Adrenal gland (tissue), 12 donors: ENCODE data around the gene GAL3ST1. TPM values are rescaled to one million over a fixed set of nuclear protein-coding genes. Genes with fewer than 3 reads are reported as not detected.

Experiments
- DNase-seq, 7 donors: peaks; one replicate each; pipeline ENCODE4 v3.0.0-alpha.2; 2019 to 2020
- H3K27ac ChIP-seq, 5 donors: fragments of 200-600 bp; sonication (generic) in 4 of 5; 1 replicate in 3 of 5; 2 replicates in 2 of 5; pipeline versions ENCODE4 v1.5.1 to v1.8.0; 2016 to 2020; ENCODE audit warnings: mild to moderate bottlenecking in 1 of 5
- H3K27me3 ChIP-seq: fragments of 200-600 bp; 2 replicates; pipeline ENCODE4 v1.8.0; 2021
- H3K36me3 ChIP-seq, 2 donors: fragments of 200-600 bp; replicated peaks in 1 of 2; 1 replicate in 1 of 2; 2 replicates in 1 of 2; pipeline versions ENCODE4 v1.5.1 to v1.8.0; 2018 to 2022
- H3K4me1 ChIP-seq, 2 donors: fragments of 200-600 bp; replicated peaks in 1 of 2; 1 replicate in 1 of 2; 2 replicates in 1 of 2; pipeline versions ENCODE4 v1.5.1 to v1.8.0; 2018 to 2021
- H3K4me3 ChIP-seq, 4 donors: fragments of 200-600 bp; sonication (generic) in 3 of 4; one replicate each; pipeline ENCODE4 v1.5.1; 2016 to 2018
- H3K9me3 ChIP-seq, 3 donors: fragments of 200-600 bp; sonication (generic) in 1 of 3; replicated peaks in 1 of 3; 1 replicate in 2 of 3; 2 replicates in 1 of 3; pipeline versions ENCODE4 v1.5.1 to v1.8.0; 2016 to 2021
- CTCF ChIP-seq, 6 experiments: fragments of 450-650 bp in 4 of 6; fragments of 200-600 bp in 2 of 6; sonication (generic) in 1 of 6; IDR thresholded peaks; 1 replicate in 5 of 6; 2 replicates in 1 of 6; pipeline versions ENCODE4 v1.5.1 to v1.8.0; 2016 to 2021; ENCODE audit warnings: antibody characterized with exemption in 6 of 6, mild to moderate bottlenecking in 2 of 6, moderate library complexity in 1 of 6
- POLR2A ChIP-seq, 2 donors: fragments of 450-650 bp; IDR thresholded peaks; one replicate each; pipeline ENCODE4 v1.6.1; 2017; ENCODE audit warnings: antibody characterized with exemption in 2 of 2, mild to moderate bottlenecking in 2 of 2, moderate library complexity in 1 of 2
- WGBS, 4 donors: extraction: QIAGEN DNeasy Blood & Tissue Kit in 2 of 4; methylation state at CpG; one replicate each; pipeline versions ENCODE4 v1.1.5 to v1.1.7; 2013 to 2017; 5-methylcytosine and 5-hydroxymethylcytosine counted together
- intact Hi-C, 2 donors: fragments of 100-400 bp; cut with DNase I; formaldehyde crosslinking; loops; one replicate each; pipeline versions ENCODE4 v1.14.1 to v1.15.0; 2022 to 2023
- polyA plus RNA-seq, 3 donors: library from polyadenylated mRNA; stranded (reverse); fragments of 200-250 nt in 2 of 3; fragments of 350-450 nt in 1 of 3; fragmentation: Illumina TruSeq in 1 of 3; extraction: RNeasy Lipid Tissue Mini Kit (QIAGEN cat#74804) in 1 of 3; gene quantifications; one replicate each; pipeline ENCODE4 v1.2.3, GENCODE V29; 2013 to 2014
- total RNA-seq, 9 donors: library from RNA; depleted of rRNA in 4 of 9; stranded (reverse); fragments of >200 nt in 4 of 9; fragments of 120-200 nt in 1 of 9; fragmentation: NEBNext Ultra II Directional in 1 of 9; extraction: Animal tissue kit (Norgen Biotek cat#: 25700) in 1 of 9; gene quantifications; one replicate each; pipeline versions ENCODE4 v1.1.0 to v1.2.4, GENCODE V29; 2013 to 2023
- donor health status: healthy with polysubstance abuse.
- donor health status: Bipolar disorder and iron deficiency.
- donor health status: DM: yes; HTN: yes; CAD: no.
- donor health status: DM: no; HTN: no; CAD: no.
- donor health status: DM: no; HTN: no; CAD: no.
- donor health status: DM: yes; HTN: yes; CAD: no.

The GAL3ST1 gene
- total and polyA plus RNA-seq, 12 donors, result 0.31 to 0.72 (median 0.45) TPM; not detected in 8

GRCh38 chr22:30606455-30607299, 32.2 kb upstream of the GAL3ST1 start, which contains the start of gene TCN2:
TSS of gene TCN2 (plus strand) at chr22:30607174. CDS start at chr22:30607332, 158 bp downstream.
- DNase-seq, result peak; percentile 75 to 91 (median 83)
- peaks cover 0 to 7% of the 10 kb centered on the region in 2 donors for H3K36me3 ChIP-seq
- H3K27me3 ChIP-seq, result no peaks in the 10 kb centered on the region
- TF ChIP-seq POLR2A (IDR thresholded peaks at IDR 0.05) (peak in 1 of 2 donors; percentile 77), CTCF (IDR thresholded peaks at IDR 0.05) (peak in 3 of 6 experiments; percentile 16 to 30 (median 25))
- 0 to 1% (median 1%) methylated on average over 19 to 24 of the region's 24 CpGs for WGBS, 4 donors
- no peaks in the 10 kb centered on the region for H3K9me3 ChIP-seq
- peak within 1 kb of the TSS; percentile 6 to 93 (median 74) for H3K27ac ChIP-seq
- H3K4me1 ChIP-seq, result peaks cover 34 to 40% of the 10 kb centered on the region in 2 donors
- peak within 1 kb of the TSS; percentile 21 to 68 (median 43) for H3K4me3 ChIP-seq
- intact Hi-C loops, result no loop called here

- TF ChIP-seq CTCF (IDR thresholded peaks at IDR 0.05), result peak; percentile 58 to 73 (median 68)
- no peak for TF ChIP-seq POLR2A (IDR thresholded peaks at IDR 0.05)
- intact Hi-C loops, result no loop called here
- Histone ChIP-seq H3K27ac (peak overlapping the region in 3 of 5 donors; percentile 54 to 86 (median 74)), H3K36me3 (no peaks in the 10 kb centered on the region), H3K4me3 (peak overlapping the region in 1 of 4 donors; percentile 68), H3K4me1 (peaks cover 34 to 40% of the 10 kb centered on the region in 2 donors), H3K27me3 (no peaks in the 10 kb centered on the region), H3K9me3 (no peaks in the 10 kb centered on the region)
- WGBS, 4 donors, result 16 to 21% (median 17%) methylated on average over 6 to 9 of the region's 9 CpGs
- peak; percentile 54 to 77 (median 65) for DNase-seq
Observed at GRCh38 chr22:30605449-30606110, 31.1 kb upstream of the GAL3ST1 start.

- no peak for DNase-seq
- Histone ChIP-seq H3K4me3 (no peak overlapping the region), H3K9me3 (no peaks in the 10 kb centered on the region), H3K36me3 (no peaks in the 10 kb centered on the region), H3K4me1 (peaks cover 30 to 35% of the 10 kb centered on the region in 2 donors), H3K27ac (peak overlapping the region in 1 of 5 donors; percentile 54), H3K27me3 (no peaks in the 10 kb centered on the region)
- no peak for TF ChIP-seq POLR2A (IDR thresholded peaks at IDR 0.05)
- no peak for TF ChIP-seq CTCF (IDR thresholded peaks at IDR 0.05)
- intact Hi-C loops, result no loop called here
- WGBS, 4 donors, result 89 to 93% (median 90%) methylated on average over 2 of the region's 2 CpGs
Observed at GRCh38 chr22:30604723-30605122, 30.3 kb upstream of the GAL3ST1 start.

GRCh38 chr22:30603801-30604200, 29.3 kb upstream of the GAL3ST1 start:
- 80 to 90% (median 87%) methylated on average over 3 of the region's 3 CpGs for WGBS, 4 donors
- DNase-seq, result no peak
- H3K4me3 ChIP-seq, result no peak overlapping the region
- no peak for TF ChIP-seq POLR2A (IDR thresholded peaks at IDR 0.05)
- intact Hi-C loops, result no loop called here
- no peaks in the 10 kb centered on the region for H3K9me3 ChIP-seq
- no peaks in the 10 kb centered on the region for H3K27me3 ChIP-seq
- H3K36me3 ChIP-seq, result no peaks in the 10 kb centered on the region
- H3K27ac ChIP-seq, result no peak overlapping the region
- H3K4me1 ChIP-seq, result peaks cover 21 to 25% of the 10 kb centered on the region in 2 donors
